Measurements from ENCODE around the gene SAFB.

SAFB gene

DNA sequence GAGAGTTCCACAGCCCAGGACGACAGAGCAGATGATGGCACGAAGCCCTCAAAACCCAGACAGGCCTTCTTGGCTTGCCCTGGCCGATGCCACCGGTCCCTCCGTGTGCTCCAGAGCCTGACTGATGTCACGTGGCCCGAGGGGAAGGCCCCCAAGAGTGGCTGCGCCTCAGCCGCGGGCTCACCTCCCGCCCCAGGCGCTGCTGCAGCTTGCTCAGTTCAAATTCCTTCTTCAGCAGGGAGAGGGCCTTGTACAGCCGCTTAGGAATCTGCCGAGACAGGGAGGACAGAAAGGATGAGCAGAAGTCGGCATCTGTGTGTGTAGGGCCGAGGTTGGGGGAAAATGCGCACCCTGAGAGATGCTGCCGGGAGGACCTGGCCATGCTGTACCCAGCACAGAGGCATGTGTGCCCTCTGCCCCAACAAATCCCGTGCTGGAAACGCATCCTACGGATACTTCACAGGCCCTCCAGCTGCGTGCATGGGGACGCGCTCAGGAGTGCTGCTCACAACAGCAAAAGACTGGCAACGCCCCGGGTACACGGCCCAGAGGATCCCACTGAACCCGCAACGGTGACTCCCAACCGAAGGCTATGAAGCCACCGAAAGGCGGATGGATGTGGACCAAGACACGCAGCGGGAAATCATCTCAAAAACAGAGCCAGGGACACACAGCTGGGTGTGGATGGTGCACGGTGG, 84.1 kb downstream of the SAFB start:
- Histone ChIP-seq H3K27me3 (ENCODE audit: control insufficient read depth, insufficient read depth, low read length) (no peaks in the 10 kb centered on the region), H3K9ac (ENCODE audit: low read length) (no peak overlapping the region), H3K4me3 (ENCODE audit: low read length) (no peak overlapping the region), H3K4me1 (ENCODE audit: control insufficient read depth, insufficient read depth, low read length) (no peaks in the 10 kb centered on the region), H3K27ac (ENCODE audit: low read depth, low read length) (no peak overlapping the region), H3K36me3 (ENCODE audit: control insufficient read depth, insufficient read depth, low read length) (peaks cover 38% of the 10 kb centered on the region)

DNA sequence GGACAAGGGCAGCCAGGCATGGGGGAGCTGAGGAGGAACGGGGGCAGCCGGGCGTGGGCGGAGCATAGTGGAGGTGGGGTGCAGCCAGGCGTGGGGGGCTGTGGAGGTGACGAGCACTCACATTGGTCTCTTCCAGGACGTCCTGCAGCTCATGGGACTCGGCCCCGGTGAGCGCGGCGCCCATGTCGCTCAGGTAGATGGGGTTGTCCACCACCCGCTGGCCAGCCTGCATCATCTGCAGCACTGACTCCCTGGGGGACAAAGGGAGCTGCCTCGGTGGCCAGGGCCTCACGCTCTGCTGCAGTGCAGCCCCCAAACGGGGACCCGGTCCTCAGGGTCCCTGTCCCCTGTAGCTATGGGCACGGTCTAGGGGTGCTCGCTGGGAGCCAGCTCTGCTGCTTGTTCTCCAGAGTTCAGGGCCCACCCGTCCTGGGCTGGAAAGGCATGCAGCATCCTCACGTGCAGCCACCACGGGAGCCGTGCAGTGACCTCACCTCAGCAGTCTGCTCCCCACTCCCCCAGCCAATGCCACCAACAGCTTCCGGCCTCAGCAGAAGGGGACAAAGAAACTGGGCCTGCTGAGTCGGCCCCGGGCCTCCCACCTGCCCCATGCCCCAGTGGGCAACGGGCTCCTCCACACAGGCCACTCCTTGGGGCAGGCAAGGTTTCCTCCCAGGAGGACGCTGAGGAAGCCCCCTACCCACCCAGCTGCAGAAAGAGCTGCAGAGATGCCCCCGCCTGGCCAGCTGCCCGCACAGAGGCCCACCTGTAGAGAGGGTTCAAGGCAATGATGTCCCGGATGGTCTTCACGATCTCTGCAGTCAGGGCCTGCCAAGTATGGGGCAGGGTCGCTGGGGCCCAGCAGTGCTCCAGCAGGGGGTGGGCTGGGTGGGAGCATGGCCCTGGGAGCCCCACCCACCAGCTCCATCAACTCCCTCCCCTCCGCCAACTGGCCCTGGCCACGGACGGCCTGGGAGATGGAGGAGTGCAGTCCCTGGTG, 85.0 kb downstream of the SAFB start:
- Histone ChIP-seq H3K9ac (ENCODE audit: low read length) (no peak overlapping the region), H3K36me3 (ENCODE audit: control insufficient read depth, insufficient read depth, low read length) (peaks cover 41% of the 10 kb centered on the region), H3K4me3 (ENCODE audit: low read length) (no peak overlapping the region), H3K27me3 (ENCODE audit: control insufficient read depth, insufficient read depth, low read length) (no peaks in the 10 kb centered on the region), H3K4me1 (ENCODE audit: control insufficient read depth, insufficient read depth, low read length) (no peaks in the 10 kb centered on the region), H3K27ac (ENCODE audit: low read depth, low read length) (no peak overlapping the region)

DNA sequence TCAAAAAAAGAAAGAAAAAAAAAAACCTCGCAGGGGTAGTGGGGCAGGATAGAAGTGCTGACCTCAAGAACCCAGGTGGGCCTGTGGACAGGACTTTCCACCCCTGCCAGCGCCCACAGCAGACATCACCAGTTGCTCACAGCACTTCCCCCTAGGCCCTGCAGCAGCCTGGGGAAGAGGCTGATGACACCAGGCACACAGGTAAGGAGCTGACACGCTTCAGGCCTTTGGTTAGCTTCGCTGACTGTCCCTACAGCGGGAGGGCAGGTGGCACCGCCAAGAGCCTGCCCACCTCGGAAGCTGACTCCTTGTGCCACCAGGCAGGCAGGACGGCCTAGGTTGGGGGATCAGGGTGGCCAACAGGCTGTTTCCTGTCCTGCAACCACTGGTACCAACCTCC, 88.1 kb downstream of the SAFB start:
- Histone ChIP-seq H3K27ac (ENCODE audit: low read depth, low read length) (no peak overlapping the region), H3K27me3 (ENCODE audit: control insufficient read depth, insufficient read depth, low read length) (no peaks in the 10 kb centered on the region), H3K36me3 (ENCODE audit: control insufficient read depth, insufficient read depth, low read length) (peaks cover 34% of the 10 kb centered on the region), H3K4me3 (ENCODE audit: low read length) (no peak overlapping the region), H3K4me1 (ENCODE audit: control insufficient read depth, insufficient read depth, low read length) (no peaks in the 10 kb centered on the region), H3K9ac (ENCODE audit: low read length) (no peak overlapping the region)

DNA sequence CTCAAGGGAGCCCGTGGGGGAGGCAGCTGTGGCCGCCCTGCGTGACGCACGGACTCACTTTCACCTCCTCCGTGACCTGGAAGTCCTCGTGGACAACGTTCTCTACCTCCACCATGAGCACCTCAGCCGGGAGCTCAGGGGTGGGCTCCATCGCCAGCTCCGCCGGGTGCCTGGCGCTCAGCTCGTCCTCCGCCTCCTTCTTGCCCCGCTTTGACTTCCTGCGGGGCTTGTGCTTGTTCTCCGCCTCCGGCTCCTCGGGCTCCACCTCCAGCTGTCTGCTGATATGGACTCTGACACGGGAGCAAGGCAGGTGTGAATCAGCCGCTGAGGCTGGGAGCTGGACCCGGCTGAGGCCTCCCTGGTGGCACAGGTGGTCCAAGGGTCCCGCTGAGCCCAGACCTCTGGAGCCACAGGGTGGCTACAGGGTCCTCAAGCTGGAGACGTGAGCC, 88.9 kb downstream of the SAFB start:
- Histone ChIP-seq H3K4me1 (ENCODE audit: control insufficient read depth, insufficient read depth, low read length) (no peaks in the 10 kb centered on the region), H3K27ac (ENCODE audit: low read depth, low read length) (no peak overlapping the region), H3K36me3 (ENCODE audit: control insufficient read depth, insufficient read depth, low read length) (peaks cover 29% of the 10 kb centered on the region), H3K4me3 (ENCODE audit: low read length) (no peak overlapping the region), H3K27me3 (ENCODE audit: control insufficient read depth, insufficient read depth, low read length) (no peaks in the 10 kb centered on the region), H3K9ac (ENCODE audit: low read length) (no peak overlapping the region)

DNA sequence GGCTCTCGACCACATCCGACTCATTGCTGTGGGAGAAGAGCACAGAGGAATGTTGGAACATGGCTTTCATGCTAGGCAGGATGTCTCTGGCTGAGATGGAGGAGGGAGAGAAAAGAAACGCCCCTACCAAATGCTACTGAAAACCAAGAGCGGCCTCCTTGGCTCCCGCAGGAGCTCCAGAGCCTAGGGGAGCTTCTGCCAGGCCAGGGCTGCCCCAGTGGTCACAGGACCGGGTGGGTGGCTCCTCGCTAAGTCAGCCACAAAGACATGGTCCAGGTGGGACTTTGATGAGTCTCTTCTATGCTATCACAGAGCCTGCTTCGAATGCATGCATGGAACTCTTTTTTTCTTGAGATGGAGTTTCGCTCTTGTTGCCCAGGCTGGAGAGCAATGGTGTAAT, 90.3 kb downstream of the SAFB start:
- Histone ChIP-seq H3K36me3 (ENCODE audit: control insufficient read depth, insufficient read depth, low read length) (peaks cover 22% of the 10 kb centered on the region), H3K9ac (ENCODE audit: low read length) (no peak overlapping the region), H3K4me3 (ENCODE audit: low read length) (no peak overlapping the region), H3K27me3 (ENCODE audit: control insufficient read depth, insufficient read depth, low read length) (no peaks in the 10 kb centered on the region), H3K4me1 (ENCODE audit: control insufficient read depth, insufficient read depth, low read length) (no peaks in the 10 kb centered on the region), H3K27ac (ENCODE audit: low read depth, low read length) (no peak overlapping the region)

DNA sequence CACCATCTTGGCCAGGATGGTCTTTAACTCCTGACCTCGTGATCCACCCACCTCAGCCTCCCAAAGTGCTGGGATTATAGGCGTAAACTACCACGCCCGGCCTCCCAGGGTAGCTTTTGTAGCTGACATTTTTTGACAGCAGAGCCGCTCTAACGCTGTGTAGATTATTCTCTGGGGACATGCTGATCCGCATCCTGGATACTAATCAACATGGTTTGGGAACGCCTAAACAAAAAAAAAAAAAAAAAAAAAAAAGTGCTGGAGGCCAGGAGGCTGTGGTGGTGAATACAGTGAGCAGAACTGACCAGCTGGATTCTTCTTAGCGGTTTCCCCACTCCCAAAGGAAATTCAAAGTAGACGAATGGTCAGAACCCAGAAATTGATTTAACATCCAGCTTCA, 91.9 kb downstream of the SAFB start:
- Histone ChIP-seq H3K27me3 (ENCODE audit: control insufficient read depth, insufficient read depth, low read length) (no peaks in the 10 kb centered on the region), H3K4me3 (ENCODE audit: low read length) (no peak overlapping the region), H3K9ac (ENCODE audit: low read length) (no peak overlapping the region), H3K4me1 (ENCODE audit: control insufficient read depth, insufficient read depth, low read length) (peaks cover 11% of the 10 kb centered on the region), H3K27ac (ENCODE audit: low read depth, low read length) (no peak overlapping the region), H3K36me3 (ENCODE audit: control insufficient read depth, insufficient read depth, low read length) (peaks cover 22% of the 10 kb centered on the region)

DNA sequence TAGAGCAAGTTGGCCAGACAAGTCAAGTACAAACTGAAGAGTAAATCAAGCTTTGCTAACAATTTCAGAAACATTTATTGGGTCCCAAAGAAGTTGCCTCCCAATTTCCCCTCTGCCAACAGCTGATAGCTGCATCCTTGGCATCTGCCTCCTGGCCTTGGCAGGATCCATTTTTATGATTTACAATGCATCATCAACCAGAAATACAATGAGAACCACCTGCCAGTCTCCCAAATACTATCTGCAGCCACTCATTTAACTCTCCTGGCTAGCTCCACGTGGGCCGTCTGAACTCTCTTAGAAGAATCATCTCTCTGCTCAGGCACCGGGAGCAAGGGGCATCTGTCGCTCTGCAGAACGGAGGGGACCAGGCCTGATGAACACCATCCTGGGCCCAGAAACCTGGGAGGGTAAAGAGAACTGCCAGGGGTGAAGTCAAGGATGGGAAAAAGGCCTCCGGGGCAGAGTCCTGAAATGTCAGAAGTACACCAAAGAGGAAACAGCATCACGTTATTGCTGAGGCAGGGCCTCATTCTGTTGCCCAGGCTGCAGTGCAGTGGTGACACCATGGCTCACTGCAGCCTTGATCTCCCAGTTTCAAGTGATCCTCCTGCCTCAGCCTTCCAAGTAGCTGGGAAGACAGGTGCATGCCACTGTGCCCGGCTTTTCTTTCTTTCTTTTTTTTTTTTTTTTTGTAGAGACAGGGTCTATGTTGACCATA, 94.5 kb downstream of the SAFB start:
- Histone ChIP-seq H3K9ac (ENCODE audit: low read length) (no peak overlapping the region), H3K4me1 (ENCODE audit: control insufficient read depth, insufficient read depth, low read length) (peaks cover 11% of the 10 kb centered on the region), H3K27me3 (ENCODE audit: control insufficient read depth, insufficient read depth, low read length) (no peaks in the 10 kb centered on the region), H3K36me3 (ENCODE audit: control insufficient read depth, insufficient read depth, low read length) (peaks cover 4% of the 10 kb centered on the region), H3K4me3 (ENCODE audit: low read length) (no peak overlapping the region), H3K27ac (ENCODE audit: low read depth, low read length) (no peak overlapping the region)

Data from rectal smooth muscle tissue (tissue), 1 donor.